H1 (cell line): Measurements from ENCODE around the gene FAM83F. TPM values are rescaled to one million over a fixed set of nuclear protein-coding genes. Genes with fewer than 3 reads are reported as not detected.

Experiments
- BRCA1 ChIP-seq: IDR thresholded peaks from 2 replicates; pipeline ENCODE4 v1.6.1; 2012; ENCODE audit warnings: low read depth, low read length, improper control_type of control experiment
- HDAC6 ChIP-seq: IDR thresholded peaks from one replicate; pipeline ENCODE4 v1.7.1; 2012; ENCODE audit warnings: low read depth, mild to moderate bottlenecking, inconsistent platforms, low read length, moderate library complexity
- ZNF274 ChIP-seq: IDR thresholded peaks from 2 replicates; pipeline ENCODE4 v1.7.0; 2012; ENCODE audit warnings: low read length, borderline replicate concordance; ENCODE audit errors: extremely low read depth
- polyA plus RNA-seq, 7 experiments: library from polyadenylated mRNA; depleted of rRNA in 3 of 7; stranded (reverse) in 5 of 7; unstranded in 2 of 7; fragments of >200 nt in 5 of 7; fragments of 200-250 nt in 2 of 7; gene quantifications; 1 replicate in 5 of 7; 2 replicates in 1 of 7; 4 replicates in 1 of 7; pipeline versions ENCODE4 v1.2.1 to v1.2.3, GENCODE V29; 2011 to 2013; ENCODE audit warnings: missing spikeins in 2 of 7, mixed read lengths in 2 of 7
- total RNA-seq: library from RNA; stranded (reverse); fragmentation: NEBNext Ultra II Directional; extraction: Animal tissue kit (Norgen Biotek cat#: 25700); gene quantifications from 2 replicates; pipeline ENCODE4 v1.2.1, GENCODE V29; 2021

FAM83F gene
- total and polyA plus RNA-seq, 2 of the 8 experiments (the other 6 are each of a cell fraction or from before 2014, with no cell fraction given): 8.6 to 18.9 TPM

- TF ChIP-seq ZNF274 (no peak), HDAC6 (no peak), BRCA1 (no peak)
These were observed 41.4 kb downstream of the FAM83F start (continued) for GRCh38 chr22:40036126-40036525.
